Measurements from ENCODE around the gene ARRDC5. TPM values are rescaled to one million over a fixed set of nuclear protein-coding genes. Genes with fewer than 3 reads are reported as not detected.

ARRDC5 gene
- polyA plus RNA-seq, 1 of the 3 experiments (the other 2 are of a cell fraction) = not detected

GRCh38 chr19:4933528-4933927, 30.8 kb upstream of the ARRDC5 start:
- ChIA-PET CTCF (interaction anchor here (0.6 to 1.3 kb wide), 2 partner anchors 61 to 216 kb away, joined by 3 read pairs; no protein-coding TSS in a partner anchor), POLR2A (no interaction called here)
- TF ChIP-seq USF1 (IDR thresholded peaks at IDR 0.05; ENCODE audit: borderline replicate concordance, low read depth) = no peak
- no peak for TF ChIP-seq EP300 (IDR thresholded peaks at IDR 0.05; ENCODE audit: borderline replicate concordance in 1 of 2, low read depth in 1 of 2, low read length in 1 of 2)
- no peak for TF ChIP-seq CHD2 (IDR thresholded peaks at IDR 0.05; ENCODE audit: low read length, partially characterized antibody)
- TF ChIP-seq SMC3 (IDR thresholded peaks at IDR 0.05; ENCODE audit: low read depth, low read length) = no peak
- no peak for TF ChIP-seq MAX (IDR thresholded peaks at IDR 0.05; ENCODE audit: low read depth)
- TF ChIP-seq EZH2phosphoT487 (IDR thresholded peaks at IDR 0.05; ENCODE audit: borderline replicate concordance, low read depth) = no peak
- peaks cover 83% of the 10 kb centered on the region for H3K79me2 ChIP-seq (ENCODE audit: insufficient read depth)
- no peak for DNase-seq
- no peaks in the 10 kb centered on the region for H3K27me3 ChIP-seq (ENCODE audit: insufficient read depth)
- H2AFZ ChIP-seq (ENCODE audit: low read depth) = no peak overlapping the region
- no peaks in the 10 kb centered on the region for H3K9me3 ChIP-seq
- H3K4me2 ChIP-seq = no peak overlapping the region
- no peak overlapping the region for H3K9ac ChIP-seq
- H4K20me1 ChIP-seq (ENCODE audit: insufficient read depth) = peaks cover 20% of the 10 kb centered on the region
- peaks cover 14% of the 10 kb centered on the region for H3F3A ChIP-seq (replicated peaks; ENCODE audit: insufficient read depth)
- H3K9me2 ChIP-seq = no peaks in the 10 kb centered on the region
- H3K27ac ChIP-seq (ENCODE audit: low read depth in 2 of 2, low read length in 1 of 2) = no peak overlapping the region
- no peak overlapping the region for H3K4me3 ChIP-seq (ENCODE audit: low read depth in 2 of 2, low read length in 1 of 2)
- no peaks in the 10 kb centered on the region for H3K4me1 ChIP-seq (ENCODE audit: control insufficient read depth in 1 of 2, insufficient read depth in 2 of 2, low read depth in 1 of 2, low read length in 1 of 2)
- H3K36me3 ChIP-seq (replicated peaks in 1 of 2; ENCODE audit: control insufficient read depth in 1 of 2, insufficient read depth in 2 of 2, low read length in 1 of 2) = peaks cover 20 to 34% of the 10 kb centered on the region in 2 experiments
- WGBS (ENCODE audit: low lambda C conversion rate) = 87% methylated on average over 7 of the region's 7 CpGs

DNA sequence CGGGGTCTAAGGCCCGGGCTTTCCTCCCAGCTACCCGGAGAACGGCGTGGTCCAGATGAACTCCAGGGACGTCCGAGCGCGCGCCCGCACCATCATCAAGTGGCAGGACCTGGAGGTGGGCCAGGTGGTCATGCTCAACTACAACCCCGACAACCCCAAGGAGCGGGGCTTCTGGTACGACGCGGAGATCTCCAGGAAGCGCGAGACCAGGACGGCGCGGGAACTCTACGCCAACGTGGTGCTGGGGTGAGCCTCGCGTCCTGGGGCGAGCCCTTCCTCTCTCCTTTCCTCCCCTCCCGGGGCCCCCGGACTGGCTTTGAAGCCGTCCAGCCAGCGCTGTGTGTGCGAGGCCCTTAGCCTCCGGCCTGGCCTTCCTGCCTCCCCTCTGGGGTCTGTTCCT, 30.0 kb upstream of the ARRDC5 start:
- no peak overlapping the region for H3K27ac ChIP-seq (ENCODE audit: low read depth in 2 of 2, low read length in 1 of 2)
- CTCF ChIA-PET = interaction anchor here (1.0 to 2.0 kb wide), 3 partner anchors 8 to 60 kb away, joined by 3 to 5 read pairs (median 4); no protein-coding TSS in a partner anchor
- H3K9ac ChIP-seq = no peak overlapping the region
- peaks cover 20 to 34% of the 10 kb centered on the region in 2 experiments for H3K36me3 ChIP-seq (replicated peaks in 1 of 2; ENCODE audit: control insufficient read depth in 1 of 2, insufficient read depth in 2 of 2, low read length in 1 of 2)
- no peaks in the 10 kb centered on the region for H3K9me2 ChIP-seq
- no peaks in the 10 kb centered on the region for H3K9me3 ChIP-seq
- peaks cover 84% of the 10 kb centered on the region for H3K79me2 ChIP-seq (ENCODE audit: insufficient read depth)
- no peak overlapping the region for H2AFZ ChIP-seq (ENCODE audit: low read depth)
- H3K4me3 ChIP-seq (ENCODE audit: low read depth in 2 of 2, low read length in 1 of 2) = no peak overlapping the region
- no peak for DNase-seq
- no peaks in the 10 kb centered on the region for H3K27me3 ChIP-seq (ENCODE audit: insufficient read depth)
- POLR2A ChIA-PET = no interaction called here
- TF ChIP-seq JUND (IDR thresholded peaks at IDR 0.05) = no peak
- TF ChIP-seq, protein P1, sequence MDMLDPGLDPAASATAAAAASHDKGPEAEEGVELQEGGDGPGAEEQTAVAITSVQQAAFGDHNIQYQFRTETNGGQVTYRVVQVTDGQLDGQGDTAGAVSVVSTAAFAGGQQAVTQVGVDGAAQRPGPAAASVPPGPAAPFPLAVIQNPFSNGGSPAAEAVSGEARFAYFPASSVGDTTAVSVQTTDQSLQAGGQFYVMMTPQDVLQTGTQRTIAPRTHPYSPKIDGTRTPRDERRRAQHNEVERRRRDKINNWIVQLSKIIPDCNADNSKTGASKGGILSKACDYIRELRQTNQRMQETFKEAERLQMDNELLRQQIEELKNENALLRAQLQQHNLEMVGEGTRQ (IDR thresholded peaks at IDR 0.05; ENCODE audit: borderline replicate concordance, low read depth, low read length) = no peak
- no peak for TF ChIP-seq SIN3A (IDR thresholded peaks at IDR 0.05; ENCODE audit: borderline replicate concordance, low read depth, low read length)
- TF ChIP-seq MEF2A (IDR thresholded peaks at IDR 0.05; ENCODE audit: borderline replicate concordance, low read depth) = no peak
- no peak for TF ChIP-seq GATA2 (CRISPR knock-in tag; IDR thresholded peaks at IDR 0.05)
- TF ChIP-seq EP300 (IDR thresholded peaks at IDR 0.05; ENCODE audit: borderline replicate concordance in 1 of 2, low read depth in 1 of 2, low read length in 1 of 2) = no peak
- TF ChIP-seq, protein P2, sequence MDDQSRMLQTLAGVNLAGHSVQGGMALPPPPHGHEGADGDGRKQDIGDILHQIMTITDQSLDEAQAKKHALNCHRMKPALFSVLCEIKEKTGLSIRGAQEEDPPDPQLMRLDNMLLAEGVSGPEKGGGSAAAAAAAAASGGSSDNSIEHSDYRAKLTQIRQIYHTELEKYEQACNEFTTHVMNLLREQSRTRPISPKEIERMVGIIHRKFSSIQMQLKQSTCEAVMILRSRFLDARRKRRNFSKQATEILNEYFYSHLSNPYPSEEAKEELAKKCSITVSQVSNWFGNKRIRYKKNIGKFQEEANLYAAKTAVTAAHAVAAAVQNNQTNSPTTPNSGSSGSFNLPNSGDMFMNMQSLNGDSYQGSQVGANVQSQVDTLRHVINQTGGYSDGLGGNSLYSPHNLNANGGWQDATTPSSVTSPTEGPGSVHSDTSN (IDR thresholded peaks at IDR 0.05) = no peak
- no peak for TF ChIP-seq ELF1 (IDR thresholded peaks at IDR 0.05)
- TF ChIP-seq, protein P3, sequence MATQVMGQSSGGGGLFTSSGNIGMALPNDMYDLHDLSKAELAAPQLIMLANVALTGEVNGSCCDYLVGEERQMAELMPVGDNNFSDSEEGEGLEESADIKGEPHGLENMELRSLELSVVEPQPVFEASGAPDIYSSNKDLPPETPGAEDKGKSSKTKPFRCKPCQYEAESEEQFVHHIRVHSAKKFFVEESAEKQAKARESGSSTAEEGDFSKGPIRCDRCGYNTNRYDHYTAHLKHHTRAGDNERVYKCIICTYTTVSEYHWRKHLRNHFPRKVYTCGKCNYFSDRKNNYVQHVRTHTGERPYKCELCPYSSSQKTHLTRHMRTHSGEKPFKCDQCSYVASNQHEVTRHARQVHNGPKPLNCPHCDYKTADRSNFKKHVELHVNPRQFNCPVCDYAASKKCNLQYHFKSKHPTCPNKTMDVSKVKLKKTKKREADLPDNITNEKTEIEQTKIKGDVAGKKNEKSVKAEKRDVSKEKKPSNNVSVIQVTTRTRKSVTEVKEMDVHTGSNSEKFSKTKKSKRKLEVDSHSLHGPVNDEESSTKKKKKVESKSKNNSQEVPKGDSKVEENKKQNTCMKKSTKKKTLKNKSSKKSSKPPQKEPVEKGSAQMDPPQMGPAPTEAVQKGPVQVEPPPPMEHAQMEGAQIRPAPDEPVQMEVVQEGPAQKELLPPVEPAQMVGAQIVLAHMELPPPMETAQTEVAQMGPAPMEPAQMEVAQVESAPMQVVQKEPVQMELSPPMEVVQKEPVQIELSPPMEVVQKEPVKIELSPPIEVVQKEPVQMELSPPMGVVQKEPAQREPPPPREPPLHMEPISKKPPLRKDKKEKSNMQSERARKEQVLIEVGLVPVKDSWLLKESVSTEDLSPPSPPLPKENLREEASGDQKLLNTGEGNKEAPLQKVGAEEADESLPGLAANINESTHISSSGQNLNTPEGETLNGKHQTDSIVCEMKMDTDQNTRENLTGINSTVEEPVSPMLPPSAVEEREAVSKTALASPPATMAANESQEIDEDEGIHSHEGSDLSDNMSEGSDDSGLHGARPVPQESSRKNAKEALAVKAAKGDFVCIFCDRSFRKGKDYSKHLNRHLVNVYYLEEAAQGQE (IDR thresholded peaks at IDR 0.05; ENCODE audit: low read depth, low read length) = no peak
- TF ChIP-seq RAD21 (IDR thresholded peaks at IDR 0.05; ENCODE audit: low read length) = no peak
- no peak for TF ChIP-seq TEAD4 (IDR thresholded peaks at IDR 0.05; ENCODE audit: borderline replicate concordance, insufficient read depth)
- TF ChIP-seq YY1 (IDR thresholded peaks at IDR 0.05; ENCODE audit: low read depth) = no peak
- TF ChIP-seq RCOR1 (IDR thresholded peaks at IDR 0.05; ENCODE audit: low read length) = no peak
- no peak for TF ChIP-seq RFX5 (IDR thresholded peaks at IDR 0.05; ENCODE audit: low read length)
- no peaks in the 10 kb centered on the region for H3K4me1 ChIP-seq (ENCODE audit: control insufficient read depth in 1 of 2, insufficient read depth in 2 of 2, low read depth in 1 of 2, low read length in 1 of 2)
- H3F3A ChIP-seq (replicated peaks; ENCODE audit: insufficient read depth) = peaks cover 14% of the 10 kb centered on the region
- WGBS (ENCODE audit: low lambda C conversion rate) = 96% methylated on average over 13 of the region's 32 CpGs
- peaks cover 28% of the 10 kb centered on the region for H4K20me1 ChIP-seq (ENCODE audit: insufficient read depth)
- no peak overlapping the region for H3K4me2 ChIP-seq

All from SK-N-SH (cell line).